Transverse colon (tissue), 3 donors: ENCODE measurements around the gene EFR3B.
"Not testable (repeated sequence)": the region's sequence is repeated elsewhere in the genome, so short reads cannot be mapped to it uniquely, and the experiment has no call there.

ENCODE experiments used
- EP300 ChIP-seq: sonication (generic); formaldehyde crosslinking; IDR thresholded peaks from one replicate; pipeline ENCODE4 v1.6.1; 2017; ENCODE audit warnings: antibody characterized with exemption, low read depth
- POLR2AphosphoS5 ChIP-seq, 3 donors: sonication (generic); formaldehyde crosslinking; IDR thresholded peaks; one replicate each; pipeline ENCODE4 v1.6.1; 2016; ENCODE audit warnings: antibody characterized with exemption in 3 of 3

GRCh38 chr2:25102352-25102751, 60.5 kb downstream of the EFR3B start:
- not testable (repeated sequence) for TF ChIP-seq EP300; POLR2AphosphoS5 (IDR thresholded peaks at IDR 0.05)
